Epithelial cell of esophagus (primary cell): Measurements from ENCODE around the gene EXT2.

Experiments
- DNase-seq: peaks from one replicate; pipeline ENCODE4 v3.0.0; 2010; ENCODE audit warnings: low read depth
- H3K4me3 ChIP-seq: 2 replicates; pipeline ENCODE4 v1.5.1; 2011; ENCODE audit warnings: mild to moderate bottlenecking, low read length, control low read depth
- TF ChIP-seq, protein P1 (sequence below): IDR thresholded peaks from 2 replicates; pipeline ENCODE4 v1.5.1; 2011; ENCODE audit warnings: low read depth, mild to moderate bottlenecking, low read length, control low read depth, inconsistent platforms; ENCODE audit not compliant: insufficient read depth; ENCODE audit errors: missing control alignments

EXT2 gene

DNA sequence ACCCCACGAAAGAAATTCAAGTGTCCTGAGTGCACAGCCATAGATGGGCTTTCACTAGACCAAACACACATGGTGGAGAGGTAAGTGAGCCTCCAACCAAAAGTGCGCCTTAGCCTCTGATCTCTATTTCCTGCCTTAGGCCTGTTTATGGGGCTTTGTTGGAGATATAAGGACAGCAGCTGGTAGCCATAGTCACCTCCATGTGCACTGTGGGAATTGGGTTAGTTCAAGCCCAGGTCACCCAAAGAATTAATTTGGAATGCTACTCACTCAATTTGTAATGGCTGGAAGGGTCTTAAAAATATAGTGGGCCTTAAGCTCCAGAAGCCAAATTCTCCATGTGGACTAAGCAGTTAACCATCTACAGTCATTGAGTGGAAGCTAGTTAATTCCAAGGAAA lies 140.8 kb downstream of the EXT2 start:
- TF ChIP-seq, protein P1, sequence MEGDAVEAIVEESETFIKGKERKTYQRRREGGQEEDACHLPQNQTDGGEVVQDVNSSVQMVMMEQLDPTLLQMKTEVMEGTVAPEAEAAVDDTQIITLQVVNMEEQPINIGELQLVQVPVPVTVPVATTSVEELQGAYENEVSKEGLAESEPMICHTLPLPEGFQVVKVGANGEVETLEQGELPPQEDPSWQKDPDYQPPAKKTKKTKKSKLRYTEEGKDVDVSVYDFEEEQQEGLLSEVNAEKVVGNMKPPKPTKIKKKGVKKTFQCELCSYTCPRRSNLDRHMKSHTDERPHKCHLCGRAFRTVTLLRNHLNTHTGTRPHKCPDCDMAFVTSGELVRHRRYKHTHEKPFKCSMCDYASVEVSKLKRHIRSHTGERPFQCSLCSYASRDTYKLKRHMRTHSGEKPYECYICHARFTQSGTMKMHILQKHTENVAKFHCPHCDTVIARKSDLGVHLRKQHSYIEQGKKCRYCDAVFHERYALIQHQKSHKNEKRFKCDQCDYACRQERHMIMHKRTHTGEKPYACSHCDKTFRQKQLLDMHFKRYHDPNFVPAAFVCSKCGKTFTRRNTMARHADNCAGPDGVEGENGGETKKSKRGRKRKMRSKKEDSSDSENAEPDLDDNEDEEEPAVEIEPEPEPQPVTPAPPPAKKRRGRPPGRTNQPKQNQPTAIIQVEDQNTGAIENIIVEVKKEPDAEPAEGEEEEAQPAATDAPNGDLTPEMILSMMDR = no peak
- DNase-seq = no peak
- no peak overlapping the region for H3K4me3 ChIP-seq

GRCh38 chr11:44237156-44237555 lies 141.7 kb downstream of the EXT2 start:
- TF ChIP-seq, protein P1 = no peak
- H3K4me3 ChIP-seq = no peak overlapping the region
- no peak for DNase-seq

DNA sequence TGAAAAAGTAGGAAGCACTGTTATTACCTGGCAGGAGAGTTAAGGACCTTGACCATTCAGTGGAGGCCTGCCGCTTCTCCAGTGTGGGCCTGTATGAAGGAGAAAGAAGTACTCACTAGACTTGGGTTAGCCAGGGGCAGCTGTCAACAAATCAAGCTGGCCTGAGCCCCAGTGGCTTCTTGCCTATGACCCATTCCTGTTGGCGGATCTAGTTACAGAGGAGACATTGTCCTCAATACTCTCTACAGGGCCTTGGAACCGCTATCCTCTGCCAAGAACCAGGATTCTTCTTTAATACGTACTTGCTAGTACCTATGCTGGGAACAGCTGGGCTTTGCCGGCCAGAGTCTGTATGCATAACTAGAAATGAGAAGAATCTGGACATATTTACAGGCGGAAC lies 146.4 kb downstream of the EXT2 start:
- TF ChIP-seq, protein P1 = no peak
- no peak for DNase-seq
- H3K4me3 ChIP-seq = no peak overlapping the region

GRCh38 chr11:44243086-44243485 lies 147.6 kb downstream of the EXT2 start:
- TF ChIP-seq, protein P1 = no peak
- no peak overlapping the region for H3K4me3 ChIP-seq
- DNase-seq = no peak

GRCh38 chr11:44243595-44244343 lies 148.3 kb downstream of the EXT2 start:
- DNase-seq = no peak
- TF ChIP-seq, protein P1 = no peak
- H3K4me3 ChIP-seq = no peak overlapping the region

GRCh38 chr11:44244639-44245310 lies 149.3 kb downstream of the EXT2 start:
- no peak for DNase-seq
- TF ChIP-seq, protein P1 = no peak
- no peak overlapping the region for H3K4me3 ChIP-seq
